Medulla oblongata (tissue), 1 donor: Measurements from ENCODE around the gene DVL3.
A peak's percentile ranks its signal among the peaks of the same experiment; 100 is the strongest.
"Not testable (repeated sequence)": the region's sequence is repeated elsewhere in the genome, so short reads cannot be mapped to it uniquely, and the experiment has no call there.

ENCODE experiments used
- DNase-seq: peaks from one replicate; pipeline ENCODE4 v3.0.0-alpha.2; 2015; ENCODE audit errors: extremely low spot score

Gene DVL3

GRCh38 chr3:184155644-184156521 is 706 bp downstream of the DVL3 start:
- DNase-seq, result peak; percentile 19

- DNase-seq, result peak; percentile 68
Measured at GRCh38 chr3:184156522-184156955, 1.4 kb downstream of the DVL3 start.

- no peak for DNase-seq
Measured at GRCh38 chr3:184157206-184157605, 2.0 kb downstream of the DVL3 start.

GRCh38 chr3:184158404-184158803 is 3.2 kb downstream of the DVL3 start:
- no peak for DNase-seq

GRCh38 chr3:184160456-184160855 is 5.3 kb downstream of the DVL3 start:
- DNase-seq, result no peak

- not testable (repeated sequence) for DNase-seq
Measured at GRCh38 chr3:184162571-184163070, 7.4 kb downstream of the DVL3 start.

GRCh38 chr3:184164648-184165330 is 9.6 kb downstream of the DVL3 start:
- no peak for DNase-seq

GRCh38 chr3:184165543-184165942 is 10.4 kb downstream of the DVL3 start:
- DNase-seq, result no peak

GRCh38 chr3:184166671-184167070 is 11.5 kb downstream of the DVL3 start:
- DNase-seq, result no peak

- DNase-seq, result no peak
Measured at GRCh38 chr3:184167786-184168185, 12.6 kb downstream of the DVL3 start.

GRCh38 chr3:184168363-184169120 is 13.4 kb downstream of the DVL3 start:
- DNase-seq, result no peak

GRCh38 chr3:184169896-184170875 is 15.0 kb downstream of the DVL3 start:
- no peak for DNase-seq

GRCh38 chr3:184171562-184171961 is 16.4 kb downstream of the DVL3 start:
- no peak for DNase-seq

GRCh38 chr3:184172681-184173373 is 17.6 kb downstream of the DVL3 start:
- no peak for DNase-seq

- DNase-seq, result no peak
Measured at GRCh38 chr3:184173374-184173722, 18.2 kb downstream of the DVL3 start.

GRCh38 chr3:184174284-184174645 is 19.1 kb downstream of the DVL3 start:
- DNase-seq, result no peak

- peak; percentile 99 for DNase-seq
Measured at GRCh38 chr3:184174646-184175492, 19.7 kb downstream of the DVL3 start, which contains the start of gene AP2M1. Gene AP2M1, plus strand, starts transcription at chr3:184174855. Its CDS starts 2,139 bp downstream, at chr3:184176994.

- no peak for DNase-seq
Measured at GRCh38 chr3:184175506-184175905, 20.3 kb downstream of the DVL3 start.

GRCh38 chr3:184175981-184176376 is 20.8 kb downstream of the DVL3 start:
- DNase-seq, result no peak
